Caco-2 (cell line): Measurements from ENCODE around the gene KCND3. TPM values are rescaled to one million over a fixed set of nuclear protein-coding genes. Genes with fewer than 3 reads are reported as not detected.

Experiments used
- BruUV-seq: library from RNA; stranded (reverse); fragments of 400-500 nt; replicated peaks from 2 replicates; lab custom pipeline; 2021; lab: Mats Ljungman, UMichigan
- CTCF ChIA-PET: fragments of 300-600 bp; sonication (Branson Sonifier 250); formaldehyde crosslinking; loops from one replicate; lab custom pipeline; 2022; ENCODE audit warnings: antibody characterized with exemption; lab: Charles Lee
- POLR2A ChIA-PET: fragments of 300-600 bp; sonication (Branson Sonifier 250); formaldehyde crosslinking; loops from one replicate; lab custom pipeline; 2022; ENCODE audit warnings: antibody characterized with exemption; lab: Charles Lee
- DNase-seq, 2 experiments: peaks; one replicate each; pipeline versions ENCODE4 v3.0.0 to v3.0.0-alpha.2; 2020 to 2022
- H3K27me3 ChIP-seq: replicated peaks from 2 replicates; pipeline ENCODE4 v1.6.0; 2011; ENCODE audit warnings: low read length; ENCODE audit not compliant: control insufficient read depth, insufficient read depth
- H3K36me3 ChIP-seq: 2 replicates; pipeline ENCODE4 v1.5.1; 2011; ENCODE audit warnings: low read length; ENCODE audit not compliant: control insufficient read depth, insufficient read depth
- H3K4me1 ChIP-seq: fragments of 250-450 bp; sonication (Bioruptor Pico); 2 replicates; pipeline ENCODE4 v1.5.1; 2020; ENCODE audit warnings: mild to moderate bottlenecking
- H3K4me3 ChIP-seq: 2 replicates; pipeline ENCODE4 v1.5.1; 2011; ENCODE audit warnings: low read depth, mild to moderate bottlenecking, control low read depth, low read length
- H3K9me3 ChIP-seq: fragments of 250-450 bp; sonication (Bioruptor Pico); 2 replicates; pipeline ENCODE4 v1.5.1; 2020; ENCODE audit warnings: mild to moderate bottlenecking, moderate library complexity
- H3K27ac Mint-ChIP-seq: one replicate; pipeline ENCODE4 v1.8.0; 2022; ENCODE audit warnings: mixed read lengths; ENCODE audit not compliant: unreplicated experiment
- H3K27me3 Mint-ChIP-seq: one replicate; pipeline ENCODE4 v1.8.0; 2022; ENCODE audit warnings: mixed read lengths; ENCODE audit not compliant: insufficient read depth, unreplicated experiment
- H3K36me3 Mint-ChIP-seq: one replicate; pipeline ENCODE4 v1.8.0; 2022; ENCODE audit warnings: mild to moderate bottlenecking, mixed read lengths; ENCODE audit not compliant: insufficient read depth, unreplicated experiment
- H3K4me1 Mint-ChIP-seq: one replicate; pipeline ENCODE4 v1.8.0; 2022; ENCODE audit warnings: low read depth, mixed read lengths; ENCODE audit not compliant: unreplicated experiment
- H3K4me3 Mint-ChIP-seq: one replicate; pipeline ENCODE4 v1.8.0; 2022; ENCODE audit warnings: mild to moderate bottlenecking, moderate library complexity, mixed read lengths; ENCODE audit not compliant: unreplicated experiment
- H3K9me3 Mint-ChIP-seq: one replicate; pipeline ENCODE4 v1.8.0; 2022; ENCODE audit warnings: mixed read lengths; ENCODE audit not compliant: unreplicated experiment
- CTCF ChIP-seq, 2 experiments: fragments of 200-600 bp in 1 of 2; IDR thresholded peaks; 1 replicate in 1 of 2; 2 replicates in 1 of 2; pipeline versions ENCODE4 v1.5.1 to v1.8.0; 2011 to 2022; ENCODE audit warnings: antibody characterized with exemption in 1 of 2, control low read depth in 1 of 2, inconsistent platforms in 1 of 2, low read depth in 1 of 2, low read length in 1 of 2, mild to moderate bottlenecking in 1 of 2, moderate library complexity in 1 of 2; ENCODE audit not compliant: insufficient read depth in 1 of 2, severe bottlenecking in 1 of 2, unreplicated experiment in 1 of 2
- intact Hi-C: fragments of 100-400 bp; cut with micrococcal nuclease; formaldehyde crosslinking; loops from one replicate; pipeline ENCODE4 v1.10.0; 2022; ENCODE audit not compliant: unreplicated experiment
- total RNA-seq: library from RNA; stranded (reverse); gene quantifications from 2 replicates; pipeline ENCODE4 v1.2.3, GENCODE V29; 2022

Gene KCND3
- total RNA-seq, 1 experiment from 2014 or later, result 5.1 TPM

GRCh38 chr1:111736548-111737215, 252.8 kb downstream of the KCND3 start:
- POLR2A ChIA-PET, result no interaction called here
- CTCF ChIA-PET, result interaction anchor here (0.6 to 0.9 kb wide), 2 partner anchors 49 to 229 kb away, joined by 3 read pairs; no protein-coding TSS in a partner anchor
- Histone ChIP-seq H3K9me3 (no peaks in the 10 kb centered on the region), H3K36me3 (no peaks in the 10 kb centered on the region), H3K4me1 (peaks cover 4% of the 10 kb centered on the region), H3K27me3 (no peaks in the 10 kb centered on the region), H3K4me3 (no peak overlapping the region)
- Mint-ChIP-seq H3K27ac (no peak overlapping the region), H3K9me3 (no peaks in the 10 kb centered on the region), H3K4me3 (no peak overlapping the region), H3K27me3 (no peaks in the 10 kb centered on the region), H3K4me1 (peaks cover 16% of the 10 kb centered on the region), H3K36me3 (peaks cover 16% of the 10 kb centered on the region)
- no peak for TF ChIP-seq CTCF (IDR thresholded peaks at IDR 0.05; ENCODE audit: insufficient read depth in 1 of 2, low read depth in 1 of 2, low read length in 1 of 2, severe bottlenecking in 1 of 2, unreplicated experiment in 1 of 2)
- intact Hi-C loops, result no loop called here
- BruUV-seq, result TSS peak; percentile 25
- no peak for DNase-seq

GRCh38 chr1:111735858-111736544, 253.5 kb downstream of the KCND3 start:
- H3K36me3 Mint-ChIP-seq, result peaks cover 16% of the 10 kb centered on the region
- intact Hi-C loops, result no loop called here
- Histone ChIP-seq H3K27me3 (no peaks in the 10 kb centered on the region), H3K4me3 (no peak overlapping the region), H3K36me3 (no peaks in the 10 kb centered on the region), H3K4me1 (peaks cover 4% of the 10 kb centered on the region), H3K9me3 (no peaks in the 10 kb centered on the region)
- H3K9me3 Mint-ChIP-seq, result no peaks in the 10 kb centered on the region
- peaks cover 16% of the 10 kb centered on the region for H3K4me1 Mint-ChIP-seq
- no peaks in the 10 kb centered on the region for H3K27me3 Mint-ChIP-seq
- H3K27ac Mint-ChIP-seq, result no peak overlapping the region
- no peak for TF ChIP-seq CTCF (IDR thresholded peaks at IDR 0.05; ENCODE audit: insufficient read depth in 1 of 2, low read depth in 1 of 2, low read length in 1 of 2, severe bottlenecking in 1 of 2, unreplicated experiment in 1 of 2)
- ChIA-PET POLR2A (no interaction called here), CTCF (interaction anchor here (0.6 kb wide), 1 partner anchor 48 kb away, joined by 3 read pairs; no protein-coding TSS in a partner anchor)
- H3K4me3 Mint-ChIP-seq, result no peak overlapping the region
- no peak for DNase-seq
- no TSS peak for BruUV-seq

- DNase-seq, result no peak
- H3K27ac Mint-ChIP-seq, result no peak overlapping the region
- no peaks in the 10 kb centered on the region for H3K27me3 ChIP-seq
- ChIA-PET POLR2A (no interaction called here), CTCF (no interaction called here)
- no peak overlapping the region for H3K4me3 ChIP-seq
- H3K9me3 Mint-ChIP-seq, result no peaks in the 10 kb centered on the region
- no peaks in the 10 kb centered on the region for H3K9me3 ChIP-seq
- H3K27me3 Mint-ChIP-seq, result no peaks in the 10 kb centered on the region
- no peak overlapping the region for H3K4me3 Mint-ChIP-seq
- peaks cover 20% of the 10 kb centered on the region for H3K4me1 Mint-ChIP-seq
- TF ChIP-seq CTCF (IDR thresholded peaks at IDR 0.05; ENCODE audit: insufficient read depth in 1 of 2, low read depth in 1 of 2, low read length in 1 of 2, severe bottlenecking in 1 of 2, unreplicated experiment in 1 of 2), result no peak
- no peaks in the 10 kb centered on the region for H3K36me3 ChIP-seq
- intact Hi-C loops, result no loop called here
- peaks cover 12% of the 10 kb centered on the region for H3K36me3 Mint-ChIP-seq
- BruUV-seq, result no TSS peak
- H3K4me1 ChIP-seq, result peaks cover 4% of the 10 kb centered on the region; the same call in 1 of the 2 replicates
Observed at GRCh38 chr1:111735321-111735720, 254.1 kb downstream of the KCND3 start.
